Urinary bladder (tissue), 4 donors: ENCODE measurements around the gene PPP2R3B. TPM values are rescaled to one million over a fixed set of nuclear protein-coding genes. Genes with fewer than 3 reads are reported as not detected.
"Not testable (repeated sequence)": the region's sequence is repeated elsewhere in the genome, so short reads cannot be mapped to it uniquely, and the experiment has no call there.

ENCODE experiments used
- DNase-seq: peaks from one replicate; pipeline ENCODE4 v3.0.0-alpha.2; 2015; ENCODE audit errors: extremely low spot score
- H3K27ac ChIP-seq: one replicate; pipeline ENCODE4 v1.5.1; 2013; ENCODE audit warnings: low read depth, mild to moderate bottlenecking, moderate library complexity
- H3K36me3 ChIP-seq: one replicate; pipeline ENCODE4 v1.6.1; 2013; ENCODE audit warnings: mild to moderate bottlenecking, moderate library complexity; ENCODE audit not compliant: insufficient read depth
- H3K4me1 ChIP-seq: one replicate; pipeline ENCODE4 v1.6.1; 2013; ENCODE audit warnings: mild to moderate bottlenecking, moderate library complexity; ENCODE audit not compliant: insufficient read depth
- H3K4me3 ChIP-seq: one replicate; pipeline ENCODE4 v1.5.1; 2013; ENCODE audit warnings: low read depth, low read length
- WGBS: extraction: QIAGEN DNeasy Blood & Tissue Kit; methylation state at CpG from one replicate; pipeline ENCODE4 v1.1.7; 2013; 5-methylcytosine and 5-hydroxymethylcytosine counted together
- polyA plus RNA-seq: library from polyadenylated mRNA; stranded (reverse); fragments of 200-250 nt; gene quantifications from one replicate; pipeline ENCODE4 v1.2.3, GENCODE V29; 2013
- total RNA-seq: library from RNA; depleted of rRNA; stranded (reverse); fragments of >200 nt; gene quantifications from one replicate; pipeline ENCODE4 v1.2.3, GENCODE V29; 2014
- donor health status: healthy with polysubstance abuse.
- donor health status: healthy.

Gene PPP2R3B
- total and polyA plus RNA-seq, 2 donors: 11.0 to 16.1 TPM

- peaks cover 13% of the 10 kb centered on the region for H3K36me3 ChIP-seq
- 91% methylated on average over 51 of the region's 51 CpGs for WGBS
- no peak for DNase-seq
- no peak overlapping the region for H3K27ac ChIP-seq
- no peaks in the 10 kb centered on the region for H3K4me1 ChIP-seq
- H3K4me3 ChIP-seq: no peak overlapping the region
Observed at GRCh38 chrX:314781-315595, 71.7 kb downstream of the PPP2R3B start.

- no peak overlapping the region for H3K4me3 ChIP-seq
- no peaks in the 10 kb centered on the region for H3K4me1 ChIP-seq
- WGBS: 97% methylated on average over 34 of the region's 34 CpGs
- H3K36me3 ChIP-seq: peaks cover 13% of the 10 kb centered on the region
- no peak overlapping the region for H3K27ac ChIP-seq
- DNase-seq: no peak
Observed at GRCh38 chrX:314049-314448, 72.7 kb downstream of the PPP2R3B start.

- no peak for DNase-seq
- Histone ChIP-seq H3K36me3 (peaks cover 13% of the 10 kb centered on the region), H3K4me3 (no peak overlapping the region), H3K27ac (no peak overlapping the region), H3K4me1 (no peaks in the 10 kb centered on the region)
- WGBS: 91% methylated on average over 8 of the region's 8 CpGs
Observed at GRCh38 chrX:313546-313945, 73.2 kb downstream of the PPP2R3B start.

- Histone ChIP-seq H3K4me3 (no peak overlapping the region), H3K27ac (no peak overlapping the region), H3K4me1 (no peaks in the 10 kb centered on the region), H3K36me3 (peaks cover 13% of the 10 kb centered on the region)
- 93% methylated on average over 54 of the region's 54 CpGs for WGBS
- no peak for DNase-seq
Observed at GRCh38 chrX:312621-313331, 73.9 kb downstream of the PPP2R3B start.

- no peak overlapping the region for H3K4me3 ChIP-seq
- WGBS: 95% methylated on average over 69 of the region's 69 CpGs
- H3K36me3 ChIP-seq: peaks cover 13% of the 10 kb centered on the region
- DNase-seq: no peak
- H3K27ac ChIP-seq: no peak overlapping the region
- H3K4me1 ChIP-seq: no peaks in the 10 kb centered on the region
Observed at GRCh38 chrX:311156-312129, 75.3 kb downstream of the PPP2R3B start.

GRCh38 chrX:310621-311155, 76.0 kb downstream of the PPP2R3B start:
- Histone ChIP-seq H3K4me3 (no peak overlapping the region), H3K4me1 (no peaks in the 10 kb centered on the region), H3K36me3 (peaks cover 13% of the 10 kb centered on the region), H3K27ac (no peak overlapping the region)
- DNase-seq: no peak
- WGBS: 92% methylated on average over 25 of the region's 25 CpGs

GRCh38 chrX:308821-309520, 77.7 kb downstream of the PPP2R3B start:
- WGBS: 95% methylated on average over 30 of the region's 30 CpGs
- Histone ChIP-seq H3K4me1 (no peaks in the 10 kb centered on the region), H3K36me3 (peaks cover 12% of the 10 kb centered on the region), H3K4me3 (no peak overlapping the region), H3K27ac (no peak overlapping the region)
- DNase-seq: no peak

GRCh38 chrX:307261-308111, 79.2 kb downstream of the PPP2R3B start:
- no peak overlapping the region for H3K4me3 ChIP-seq
- DNase-seq: no peak
- H3K27ac ChIP-seq: no peak overlapping the region
- H3K36me3 ChIP-seq: peaks cover 2% of the 10 kb centered on the region
- no peaks in the 10 kb centered on the region for H3K4me1 ChIP-seq
- WGBS: 96% methylated on average over 58 of the region's 58 CpGs

- not testable (repeated sequence) for H3K27ac ChIP-seq, H3K4me3 ChIP-seq, H3K4me1 ChIP-seq, DNase-seq, H3K36me3 ChIP-seq
- WGBS: 97% methylated on average over 3 of the region's 3 CpGs
Observed at GRCh38 chrX:306614-307251, 80.0 kb downstream of the PPP2R3B start.

GRCh38 chrX:305781-306613, 80.7 kb downstream of the PPP2R3B start:
- H3K27ac ChIP-seq, H3K4me3 ChIP-seq, DNase-seq, H3K4me1 ChIP-seq, H3K36me3 ChIP-seq: not testable (repeated sequence)
- 98% methylated on average over 12 of the region's 12 CpGs for WGBS

GRCh38 chrX:302975-303374, 83.7 kb downstream of the PPP2R3B start:
- 95% methylated on average over 19 of the region's 19 CpGs for WGBS
- peaks cover 7% of the 10 kb centered on the region for H3K36me3 ChIP-seq
- no peak overlapping the region for H3K4me3 ChIP-seq
- H3K4me1 ChIP-seq: no peaks in the 10 kb centered on the region
- no peak overlapping the region for H3K27ac ChIP-seq
- DNase-seq: no peak
